CD4-positive, CD25-positive, alpha-beta regulatory T cell (primary cell): ENCODE results near the gene MYL2. TPM values are rescaled to one million over a fixed set of nuclear protein-coding genes. Genes with fewer than 3 reads are reported as not detected.
"Not testable (repeated sequence)": the region's sequence is repeated elsewhere in the genome, so short reads cannot be mapped to it uniquely, and the experiment has no call there.

ENCODE experiments used
- ATAC-seq, 2 donors: fragments of 150-1000 bp; cut with Tn5 transposase; one replicate each; pipeline ENCODE4 v1.10.0; 2021; ENCODE audit warnings: low read depth in 2 of 2, moderate number of reproducible peaks in 2 of 2, moderate library complexity in 1 of 2
- DNase-seq, 3 donors: peaks; one replicate each; pipeline versions ENCODE4 v3.0.0 to v3.0.0-alpha.2; 2012 to 2022; ENCODE audit warnings: mixed read lengths in 1 of 3
- H3K27ac ChIP-seq: one replicate; pipeline ENCODE4 v1.7.0; 2013; ENCODE audit warnings: mild to moderate bottlenecking, low read length; ENCODE audit not compliant: insufficient read depth, poor library complexity, severe bottlenecking
- H3K27me3 ChIP-seq: one replicate; pipeline ENCODE4 v1.7.0; 2013; ENCODE audit warnings: low read length; ENCODE audit not compliant: control insufficient read depth, insufficient read depth
- H3K36me3 ChIP-seq: one replicate; pipeline ENCODE4 v1.7.0; 2013; ENCODE audit warnings: mild to moderate bottlenecking, low read length, moderate library complexity; ENCODE audit not compliant: control insufficient read depth, insufficient read depth
- H3K4me1 ChIP-seq: 2 replicates; pipeline ENCODE4 v1.7.0; 2013; ENCODE audit warnings: mild to moderate bottlenecking, low read length; ENCODE audit not compliant: insufficient read depth, control insufficient read depth, poor library complexity, severe bottlenecking
- H3K4me3 ChIP-seq: one replicate; pipeline ENCODE4 v1.7.0; 2013; ENCODE audit warnings: low read depth, mild to moderate bottlenecking, low read length, moderate library complexity
- H3K9me3 ChIP-seq, 2 experiments: 1 replicate in 1 of 2; 2 replicates in 1 of 2; pipeline ENCODE4 v1.7.0; 2013; ENCODE audit warnings: low read length in 2 of 2, mild to moderate bottlenecking in 1 of 2, moderate library complexity in 1 of 2; ENCODE audit not compliant: control insufficient read depth in 2 of 2
- H3K27ac Mint-ChIP-seq, 3 donors: one replicate each; pipeline ENCODE4 v1.8.0; 2020 to 2022; ENCODE audit warnings: mild to moderate bottlenecking in 3 of 3, mixed read lengths in 3 of 3, moderate library complexity in 2 of 3
- H3K27me3 Mint-ChIP-seq: one replicate; pipeline ENCODE4 v1.8.0; 2022; ENCODE audit warnings: mild to moderate bottlenecking, mixed read lengths
- H3K36me3 Mint-ChIP-seq: one replicate; pipeline ENCODE4 v1.8.0; 2020; ENCODE audit warnings: mixed read lengths
- H3K4me1 Mint-ChIP-seq, 4 donors: one replicate each; pipeline ENCODE4 v1.8.0; 2020 to 2022; ENCODE audit warnings: mixed read lengths in 4 of 4, mild to moderate bottlenecking in 1 of 4
- H3K4me3 Mint-ChIP-seq, 4 donors: one replicate each; pipeline ENCODE4 v1.8.0; 2020 to 2022; ENCODE audit warnings: mild to moderate bottlenecking in 4 of 4, mixed read lengths in 4 of 4, moderate library complexity in 3 of 4
- H3K9me3 Mint-ChIP-seq, 7 donors: one replicate each; pipeline ENCODE4 v1.8.0; 2020 to 2022; ENCODE audit warnings: mixed read lengths in 7 of 7, mild to moderate bottlenecking in 3 of 7, moderate library complexity in 2 of 7
- polyA plus RNA-seq, 4 donors: library from polyadenylated mRNA; unstranded; fragments of 300-500 nt; fragmentation: Illumina TruSeq; gene quantifications; one replicate each; pipeline ENCODE4 v1.2.3, GENCODE V29; 2021
- total RNA-seq: library from RNA; stranded (reverse); gene quantifications from one replicate; pipeline ENCODE4 v1.2.3, GENCODE V29; 2022

Gene MYL2, protein sequence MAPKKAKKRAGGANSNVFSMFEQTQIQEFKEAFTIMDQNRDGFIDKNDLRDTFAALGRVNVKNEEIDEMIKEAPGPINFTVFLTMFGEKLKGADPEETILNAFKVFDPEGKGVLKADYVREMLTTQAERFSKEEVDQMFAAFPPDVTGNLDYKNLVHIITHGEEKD
- total RNA-seq, result not detected
- not detected for polyA plus RNA-seq

GRCh38 chr12:110920324-110920910 lies at the start of gene MYL2:
Gene MYL2, minus strand, starts transcription at chr12:110920579. Its CDS starts 50 bp downstream, at chr12:110920529.
- no peaks in the 10 kb centered on the region for H3K36me3 ChIP-seq
- no peaks in the 10 kb centered on the region for H3K36me3 Mint-ChIP-seq
- H3K4me3 Mint-ChIP-seq, result no peak within 1 kb of the TSS
- H3K9me3 ChIP-seq, result no peaks in the 10 kb centered on the region
- H3K27me3 Mint-ChIP-seq, result peaks cover 8% of the 10 kb centered on the region
- H3K27me3 ChIP-seq, result no peaks in the 10 kb centered on the region
- no peak within 1 kb of the TSS for H3K4me3 ChIP-seq
- DNase-seq, result no peak
- ATAC-seq, result no peak
- no peaks in the 10 kb centered on the region for H3K4me1 Mint-ChIP-seq
- no peak within 1 kb of the TSS for H3K27ac Mint-ChIP-seq
- H3K27ac ChIP-seq, result no peak within 1 kb of the TSS
- no peaks in the 10 kb centered on the region for H3K9me3 Mint-ChIP-seq
- H3K4me1 ChIP-seq, result no peaks in the 10 kb centered on the region

- Histone ChIP-seq H3K4me3 (no peak overlapping the region), H3K36me3 (no peaks in the 10 kb centered on the region), H3K27ac (no peak overlapping the region), H3K27me3 (no peaks in the 10 kb centered on the region), H3K9me3 (no peaks in the 10 kb centered on the region), H3K4me1 (no peaks in the 10 kb centered on the region)
- Mint-ChIP-seq H3K27ac (no peak overlapping the region), H3K4me3 (no peak overlapping the region), H3K36me3 (no peaks in the 10 kb centered on the region), H3K27me3 (peaks cover 5% of the 10 kb centered on the region), H3K4me1 (no peaks in the 10 kb centered on the region), H3K9me3 (peaks cover 0 to 3% (median 0%) of the 10 kb centered on the region in 7 donors)
- DNase-seq (no peak), ATAC-seq (no peak)
These were observed 45.8 kb upstream of the MYL2 start for GRCh38 chr12:110966081-110966760.

DNA sequence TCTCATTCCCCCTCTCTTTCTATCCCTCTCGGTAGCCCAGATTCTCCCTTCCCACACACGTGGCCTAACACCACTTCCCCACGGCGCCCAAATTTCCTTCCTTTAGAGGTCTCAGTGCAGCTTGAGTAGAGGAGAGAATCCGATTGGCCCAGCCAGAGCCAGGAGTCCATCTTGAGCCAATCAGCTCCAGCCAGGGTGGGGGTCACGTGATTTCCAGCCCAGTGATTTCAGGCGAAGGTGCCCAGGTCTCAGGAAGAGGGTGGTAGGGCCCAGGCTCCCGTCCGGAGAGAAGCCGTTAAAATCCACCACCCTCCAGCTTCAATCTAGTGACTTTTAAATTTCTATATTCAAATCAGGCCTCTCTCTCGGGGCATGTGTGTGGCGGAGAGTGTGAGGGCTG lies 45.2 kb upstream of the MYL2 start:
- H3K9me3 Mint-ChIP-seq, result peaks cover 0 to 2% (median 0%) of the 10 kb centered on the region in 7 donors
- peaks cover 5% of the 10 kb centered on the region for H3K27me3 Mint-ChIP-seq
- H3K36me3 Mint-ChIP-seq, result no peaks in the 10 kb centered on the region
- no peaks in the 10 kb centered on the region for H3K4me1 Mint-ChIP-seq
- H3K27ac ChIP-seq, result no peak overlapping the region
- ATAC-seq, result no peak
- H3K4me3 Mint-ChIP-seq, result no peak overlapping the region
- peaks cover 4% of the 10 kb centered on the region for H3K27me3 ChIP-seq
- peaks cover 0 to 3% of the 10 kb centered on the region in 2 experiments for H3K9me3 ChIP-seq
- H3K27ac Mint-ChIP-seq, result no peak overlapping the region
- no peaks in the 10 kb centered on the region for H3K4me1 ChIP-seq
- no peaks in the 10 kb centered on the region for H3K36me3 ChIP-seq
- DNase-seq, result no peak
- no peak overlapping the region for H3K4me3 ChIP-seq

DNA sequence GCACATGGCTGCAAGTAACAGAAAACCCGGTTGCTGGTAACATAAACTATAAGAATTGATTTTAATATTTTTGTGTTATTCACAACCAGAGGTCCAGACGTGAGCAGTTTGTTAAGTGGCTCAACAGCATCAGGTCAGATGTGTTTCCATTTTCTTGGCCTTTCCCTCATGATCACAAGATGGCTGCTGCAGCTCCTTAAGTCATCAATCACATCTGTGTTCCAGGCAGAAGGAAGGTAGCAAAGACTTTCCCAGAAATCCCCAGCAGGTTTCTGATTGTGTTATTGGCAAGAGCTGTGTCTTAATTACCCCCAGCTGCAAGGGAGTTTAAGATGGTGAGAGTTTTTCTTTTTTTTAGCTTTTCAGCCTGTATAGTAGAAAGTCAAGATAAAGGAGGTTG lies 40.4 kb upstream of the MYL2 start:
- Mint-ChIP-seq H3K27ac (no peak overlapping the region), H3K4me1 (no peaks in the 10 kb centered on the region), H3K36me3 (no peaks in the 10 kb centered on the region), H3K27me3 (peaks cover under 1% of the 10 kb centered on the region), H3K4me3 (no peak overlapping the region), H3K9me3 (peaks cover 0 to 2% (median 0%) of the 10 kb centered on the region in 7 donors)
- no peak overlapping the region for H3K4me3 ChIP-seq
- H3K27ac ChIP-seq, result no peak overlapping the region
- H3K27me3 ChIP-seq, result peaks cover 4% of the 10 kb centered on the region
- DNase-seq, result no peak
- no peaks in the 10 kb centered on the region for H3K4me1 ChIP-seq
- no peaks in the 10 kb centered on the region for H3K36me3 ChIP-seq
- no peak for ATAC-seq
- H3K9me3 ChIP-seq, result peaks cover 0 to 3% of the 10 kb centered on the region in 2 experiments

- Histone ChIP-seq H3K36me3 (no peaks in the 10 kb centered on the region), H3K4me3 (no peak overlapping the region), H3K27ac (no peak overlapping the region), H3K27me3 (peaks cover 6% of the 10 kb centered on the region), H3K9me3 (peaks cover 0 to 3% of the 10 kb centered on the region in 2 experiments), H3K4me1 (no peaks in the 10 kb centered on the region)
- Mint-ChIP-seq H3K9me3 (peaks cover 0 to 2% (median 0%) of the 10 kb centered on the region in 7 donors), H3K4me1 (no peaks in the 10 kb centered on the region), H3K27me3 (peaks cover 11% of the 10 kb centered on the region), H3K4me3 (no peak overlapping the region), H3K27ac (no peak overlapping the region), H3K36me3 (no peaks in the 10 kb centered on the region)
- ATAC-seq (no peak), DNase-seq (no peak)
These were observed 37.3 kb upstream of the MYL2 start for GRCh38 chr12:110957652-110958051.

DNA sequence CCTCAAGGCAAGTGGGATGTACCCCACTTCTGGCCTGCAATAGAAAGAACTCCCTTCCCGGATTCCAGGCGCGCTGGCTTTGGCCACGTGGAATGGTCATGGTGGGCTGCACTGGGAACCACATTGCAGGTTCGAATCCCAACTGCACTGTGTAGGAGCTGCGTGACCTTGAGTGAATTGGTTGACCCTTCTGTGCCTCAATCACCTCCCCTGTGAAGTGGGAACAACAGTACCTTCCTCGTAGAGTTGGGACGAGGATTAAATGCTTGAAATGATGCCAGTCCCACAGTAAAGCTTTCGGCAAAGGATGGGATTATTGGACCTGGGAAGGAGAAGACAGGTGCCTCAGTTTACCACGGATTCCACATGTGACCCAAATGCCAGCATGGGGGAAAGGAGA lies 36.8 kb upstream of the MYL2 start:
- Histone ChIP-seq H3K4me1 (no peaks in the 10 kb centered on the region), H3K27me3 (peaks cover 6% of the 10 kb centered on the region), H3K36me3 (no peaks in the 10 kb centered on the region), H3K27ac (no peak overlapping the region), H3K9me3 (peaks cover 0 to 3% of the 10 kb centered on the region in 2 experiments), H3K4me3 (no peak overlapping the region)
- Mint-ChIP-seq H3K27ac (no peak overlapping the region), H3K4me1 (no peaks in the 10 kb centered on the region), H3K27me3 (peaks cover 11% of the 10 kb centered on the region), H3K36me3 (no peaks in the 10 kb centered on the region), H3K4me3 (no peak overlapping the region), H3K9me3 (peaks cover 0 to 2% (median 0%) of the 10 kb centered on the region in 7 donors)
- no peak for ATAC-seq
- DNase-seq, result no peak

GRCh38 chr12:110950867-110951266 lies 30.5 kb upstream of the MYL2 start:
- H3K36me3 ChIP-seq, H3K4me3 ChIP-seq, H3K27me3 ChIP-seq, ATAC-seq, H3K9me3 ChIP-seq, H3K27ac ChIP-seq, H3K4me1 ChIP-seq, H3K27ac Mint-ChIP-seq, H3K4me3 Mint-ChIP-seq, H3K4me1 Mint-ChIP-seq, H3K36me3 Mint-ChIP-seq, DNase-seq: not testable (repeated sequence)
- Mint-ChIP-seq H3K9me3 (peaks cover 0 to 17% (median 7%) of the 10 kb centered on the region in 7 donors), H3K27me3 (peaks cover 11% of the 10 kb centered on the region)
